ENCODE data around the gene PADI3. TPM values are rescaled to one million over a fixed set of nuclear protein-coding genes. Genes with fewer than 3 reads are reported as not detected.

PADI3 gene
- total and polyA plus RNA-seq, 9 of the 15 experiments (the other 6 are each of a cell fraction or from before 2014, with no cell fraction given), result not detected

DNA sequence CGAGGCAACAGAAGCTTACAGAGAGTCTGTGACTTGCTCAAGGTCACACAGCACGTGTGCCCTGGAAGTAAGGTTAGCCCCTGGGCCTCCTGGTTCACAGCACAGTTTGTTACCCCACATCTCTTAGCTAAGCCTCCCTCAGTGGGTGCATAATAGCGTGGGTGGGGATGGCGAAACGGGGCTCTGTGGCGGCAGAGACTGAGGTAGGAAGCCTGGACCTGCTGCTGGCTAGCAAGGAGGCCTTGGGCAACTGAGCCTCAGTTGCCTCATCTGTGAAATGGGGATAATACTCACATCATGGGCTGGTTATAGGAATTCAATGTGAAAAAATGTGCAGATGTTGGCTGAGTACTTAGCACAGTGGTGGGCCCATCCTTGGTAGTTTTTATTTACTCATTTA is 59.7 kb downstream of the PADI3 start (continued):
- TF ChIP-seq, protein P1, sequence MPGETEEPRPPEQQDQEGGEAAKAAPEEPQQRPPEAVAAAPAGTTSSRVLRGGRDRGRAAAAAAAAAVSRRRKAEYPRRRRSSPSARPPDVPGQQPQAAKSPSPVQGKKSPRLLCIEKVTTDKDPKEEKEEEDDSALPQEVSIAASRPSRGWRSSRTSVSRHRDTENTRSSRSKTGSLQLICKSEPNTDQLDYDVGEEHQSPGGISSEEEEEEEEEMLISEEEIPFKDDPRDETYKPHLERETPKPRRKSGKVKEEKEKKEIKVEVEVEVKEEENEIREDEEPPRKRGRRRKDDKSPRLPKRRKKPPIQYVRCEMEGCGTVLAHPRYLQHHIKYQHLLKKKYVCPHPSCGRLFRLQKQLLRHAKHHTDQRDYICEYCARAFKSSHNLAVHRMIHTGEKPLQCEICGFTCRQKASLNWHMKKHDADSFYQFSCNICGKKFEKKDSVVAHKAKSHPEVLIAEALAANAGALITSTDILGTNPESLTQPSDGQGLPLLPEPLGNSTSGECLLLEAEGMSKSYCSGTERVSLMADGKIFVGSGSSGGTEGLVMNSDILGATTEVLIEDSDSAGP (CRISPR knock-in tag; IDR thresholded peaks at IDR 0.05), result no peak
- peak in 1 of 2 experiments; percentile 62; a peak in 1 of 4 replicates for TF ChIP-seq RCOR1 (IDR thresholded peaks at IDR 0.05; ENCODE audit: borderline replicate concordance in 1 of 2, low read depth in 2 of 2, low read length in 2 of 2)
- TF ChIP-seq KDM1A (IDR thresholded peaks at IDR 0.05), result peak; percentile 63 to 80
- TF ChIP-seq CEBPG (CRISPR knock-in tag; IDR thresholded peaks at IDR 0.05), result no peak
- TF ChIP-seq CEBPG (tag; conservative IDR thresholded peaks at IDR 0.05 in 1 of 2, IDR thresholded peaks at IDR 0.05 in 1 of 2), result no peak
- no peak for TF ChIP-seq GTF2E2 (tag; IDR thresholded peaks at IDR 0.05)
- no peak for TF ChIP-seq IFI16 (CRISPR knock-in tag; IDR thresholded peaks at IDR 0.05)
- peak; percentile 62; the same call in 1 of the 2 replicates for TF ChIP-seq CBX1 (IDR thresholded peaks at IDR 0.05; ENCODE audit: low read depth)
- TF ChIP-seq RBM25 (IDR thresholded peaks at IDR 0.05; ENCODE audit: low read depth, low read length, severe bottlenecking), result peak; percentile 89
- no peak for TF ChIP-seq XRCC5 (IDR thresholded peaks at IDR 0.05; ENCODE audit: low read depth, low read length)
